ENCODE measurements around the gene HOXA4. TPM values are rescaled to one million over a fixed set of nuclear protein-coding genes. Genes with fewer than 3 reads are reported as not detected.

HOXA4 gene
- total RNA-seq, 1 experiment from 2014 or later: 5.6 TPM

- in situ Hi-C loops (cut with HindIII; ENCODE audit: low pct_unique_long_range_greater_than_20kb, low sequenced_read_pairs): loop anchor here (5.0 kb wide), 1 partner anchor 36 kb away; no protein-coding TSS in a partner anchor
Observed at GRCh38 chr7:27126596-27127327, 3.8 kb downstream of the HOXA4 start.

GRCh38 chr7:27125986-27126394, 4.6 kb downstream of the HOXA4 start:
- in situ Hi-C loops (cut with HindIII; ENCODE audit: low pct_unique_long_range_greater_than_20kb, low sequenced_read_pairs): loop anchor here (5.0 kb wide), 1 partner anchor 36 kb away; no protein-coding TSS in a partner anchor
- DNase-seq (ENCODE audit: low read depth): peak; percentile 84

More at GRCh38 chr7:27126596-27127327, 3.8 kb downstream of the HOXA4 start:
- DNase-seq (ENCODE audit: low read depth): peak; percentile 59

- in situ Hi-C loops (cut with HindIII; ENCODE audit: low pct_unique_long_range_greater_than_20kb, low sequenced_read_pairs): loop anchor here (5.0 kb wide), 1 partner anchor 37 kb away; no protein-coding TSS in a partner anchor
- peak; percentile 73 for DNase-seq (ENCODE audit: low read depth)
Observed at GRCh38 chr7:27124902-27125689, 5.5 kb downstream of the HOXA4 start.

- in situ Hi-C loops (cut with HindIII; ENCODE audit: low pct_unique_long_range_greater_than_20kb, low sequenced_read_pairs): no loop called here
- DNase-seq (ENCODE audit: low read depth): peak; percentile 78
Observed at GRCh38 chr7:27124096-27124901, 6.3 kb downstream of the HOXA4 start.

GRCh38 chr7:27123477-27124053, 7.0 kb downstream of the HOXA4 start:
- DNase-seq (ENCODE audit: low read depth): peak; percentile 49
- in situ Hi-C loops (cut with HindIII; ENCODE audit: low pct_unique_long_range_greater_than_20kb, low sequenced_read_pairs): no loop called here

- in situ Hi-C loops (cut with HindIII; ENCODE audit: low pct_unique_long_range_greater_than_20kb, low sequenced_read_pairs): no loop called here
- peak; percentile 55 for DNase-seq (ENCODE audit: low read depth)
Observed at GRCh38 chr7:27123007-27123476, 7.5 kb downstream of the HOXA4 start.

GRCh38 chr7:27122077-27122910, 8.3 kb downstream of the HOXA4 start:
- peak; percentile 79 for DNase-seq (ENCODE audit: low read depth)
- in situ Hi-C loops (cut with HindIII; ENCODE audit: low pct_unique_long_range_greater_than_20kb, low sequenced_read_pairs): no loop called here

- DNase-seq (ENCODE audit: low read depth): no peak
- in situ Hi-C loops (cut with HindIII; ENCODE audit: low pct_unique_long_range_greater_than_20kb, low sequenced_read_pairs): no loop called here
Observed at GRCh38 chr7:27121684-27122076, 8.9 kb downstream of the HOXA4 start.

GRCh38 chr7:27119412-27119911, 11.1 kb downstream of the HOXA4 start:
- in situ Hi-C loops (cut with HindIII; ENCODE audit: low pct_unique_long_range_greater_than_20kb, low sequenced_read_pairs): no loop called here
- no peak for DNase-seq (ENCODE audit: low read depth)

- DNase-seq (ENCODE audit: low read depth): no peak
- in situ Hi-C loops (cut with HindIII; ENCODE audit: low pct_unique_long_range_greater_than_20kb, low sequenced_read_pairs): no loop called here
Observed at GRCh38 chr7:27118580-27118979, 12.0 kb downstream of the HOXA4 start.

- in situ Hi-C loops (cut with HindIII; ENCODE audit: low pct_unique_long_range_greater_than_20kb, low sequenced_read_pairs): no loop called here
Observed at GRCh38 chr7:27117887-27118491, 12.6 kb downstream of the HOXA4 start.

GRCh38 chr7:27116962-27117886, 13.3 kb downstream of the HOXA4 start:
- DNase-seq (ENCODE audit: low read depth): peak; percentile 62
- in situ Hi-C loops (cut with HindIII; ENCODE audit: low pct_unique_long_range_greater_than_20kb, low sequenced_read_pairs): no loop called here

More at GRCh38 chr7:27117887-27118491, 12.6 kb downstream of the HOXA4 start:
- peak; percentile 80 for DNase-seq (ENCODE audit: low read depth)

GRCh38 chr7:27116031-27116961, 14.3 kb downstream of the HOXA4 start:
- in situ Hi-C loops (cut with HindIII; ENCODE audit: low pct_unique_long_range_greater_than_20kb, low sequenced_read_pairs): no loop called here
- peak; percentile 62 for DNase-seq (ENCODE audit: low read depth)

GRCh38 chr7:27115221-27116026, 15.1 kb downstream of the HOXA4 start:
- peak; percentile 94 for DNase-seq (ENCODE audit: low read depth)
- in situ Hi-C loops (cut with HindIII; ENCODE audit: low pct_unique_long_range_greater_than_20kb, low sequenced_read_pairs): no loop called here
